ENCODE results near the gene TIGD7.
A peak's percentile ranks its signal among the peaks of the same experiment; 100 is the strongest.

TIGD7 gene

GRCh38 chr16:3305109-3306068, at the start of gene TIGD7, which contains the start of gene ZNF75A:
Gene TIGD7 (minus strand): TSS chr16:3305430. CDS start chr16:3300614, 4,816 bp downstream.
Gene ZNF75A (plus strand): TSS chr16:3305497. CDS start chr16:3308429, 2,932 bp downstream.
- DNase-seq (ENCODE audit: low read depth) = peak; percentile 86
- H3K4me3 ChIP-seq (ENCODE audit: control insufficient read depth, low read depth, low read length) = peak within 1 kb of the TSS; percentile 66
- TF ChIP-seq CTCF (conservative IDR thresholded peaks at IDR 0.05; ENCODE audit: control insufficient read depth, insufficient read depth, low read depth, low read length) = no peak

GRCh38 chr16:3349175-3349574, 43.9 kb upstream of the TIGD7 start:
- TF ChIP-seq CTCF (conservative IDR thresholded peaks at IDR 0.05; ENCODE audit: control insufficient read depth, insufficient read depth, low read depth, low read length) = no peak
- no peak overlapping the region for H3K4me3 ChIP-seq (ENCODE audit: control insufficient read depth, low read depth, low read length)
- DNase-seq (ENCODE audit: low read depth) = no peak

GRCh38 chr16:3348547-3349167, 43.4 kb upstream of the TIGD7 start:
- no peak for TF ChIP-seq CTCF (conservative IDR thresholded peaks at IDR 0.05; ENCODE audit: control insufficient read depth, insufficient read depth, low read depth, low read length)
- DNase-seq (ENCODE audit: low read depth) = no peak

GRCh38 chr16:3347586-3347985, 42.4 kb upstream of the TIGD7 start:
- DNase-seq (ENCODE audit: low read depth) = no peak
- H3K4me3 ChIP-seq (ENCODE audit: control insufficient read depth, low read depth, low read length) = no peak overlapping the region
- no peak for TF ChIP-seq CTCF (conservative IDR thresholded peaks at IDR 0.05; ENCODE audit: control insufficient read depth, insufficient read depth, low read depth, low read length)

More at GRCh38 chr16:3348547-3349167, 43.4 kb upstream of the TIGD7 start:
- no peak overlapping the region for H3K4me3 ChIP-seq (ENCODE audit: control insufficient read depth, low read depth, low read length)

- no peak for TF ChIP-seq CTCF (conservative IDR thresholded peaks at IDR 0.05; ENCODE audit: control insufficient read depth, insufficient read depth, low read depth, low read length)
- no peak overlapping the region for H3K4me3 ChIP-seq (ENCODE audit: control insufficient read depth, low read depth, low read length)
- no peak for DNase-seq (ENCODE audit: low read depth)
Observed at GRCh38 chr16:3346041-3346440, 40.8 kb upstream of the TIGD7 start.

GRCh38 chr16:3328643-3329042, 23.4 kb upstream of the TIGD7 start:
- H3K4me3 ChIP-seq (ENCODE audit: control insufficient read depth, low read depth, low read length) = no peak overlapping the region
- no peak for DNase-seq (ENCODE audit: low read depth)
- no peak for TF ChIP-seq CTCF (conservative IDR thresholded peaks at IDR 0.05; ENCODE audit: control insufficient read depth, insufficient read depth, low read depth, low read length)
